OCI-LY7 (cell line): Measurements from ENCODE around the gene SYNJ2. TPM values are rescaled to one million over a fixed set of nuclear protein-coding genes. Genes with fewer than 3 reads are reported as not detected.

Experiments
- BruUV-seq: library from RNA; stranded (reverse); fragments of 400-500 nt; replicated peaks from 2 replicates; lab custom pipeline; 2021; lab: Mats Ljungman, UMichigan
- CTCF ChIA-PET: fragments of 300-600 bp; sonication (Branson Sonifier 250); formaldehyde crosslinking; loops from one replicate; lab custom pipeline; 2022; ENCODE audit warnings: antibody characterized with exemption; ENCODE audit not compliant: unreplicated experiment; lab: Charles Lee
- POLR2A ChIA-PET: fragments of 300-600 bp; sonication (Branson Sonifier 250); formaldehyde crosslinking; loops from one replicate; lab custom pipeline; 2022; ENCODE audit warnings: antibody characterized with exemption; lab: Charles Lee
- DNase-seq: peaks from one replicate; pipeline ENCODE4 v3.0.0-alpha.2; 2015; ENCODE audit warnings: low spot score
- H2AFZ ChIP-seq: fragments of 200-600 bp; sonication (generic), shearing (Covaris generic); 2 replicates; pipeline ENCODE4 v1.6.1; 2014; ENCODE audit warnings: mild to moderate bottlenecking, antibody characterized with exemption, low read length, moderate library complexity
- H3K27ac ChIP-seq: fragments of 200-600 bp; sonication (generic); 2 replicates; pipeline ENCODE4 v1.5.1; 2014; ENCODE audit warnings: mixed run types, low read depth, mild to moderate bottlenecking, moderate library complexity, low read length, inconsistent platforms; ENCODE audit not compliant: poor library complexity, severe bottlenecking
- H3K36me3 ChIP-seq: fragments of 200-600 bp; sonication (generic); 2 replicates; pipeline ENCODE4 v1.6.1; 2014; ENCODE audit warnings: mild to moderate bottlenecking, antibody characterized with exemption, low read length, moderate library complexity, mixed read lengths; ENCODE audit not compliant: insufficient read depth
- H3K4me1 ChIP-seq: fragments of 200-600 bp; sonication (generic); 2 replicates; pipeline ENCODE4 v1.5.1; 2014; ENCODE audit warnings: mild to moderate bottlenecking, low read length; ENCODE audit not compliant: insufficient read depth, poor library complexity, severe bottlenecking
- H3K4me2 ChIP-seq: fragments of 200-600 bp; sonication (generic); 2 replicates; pipeline ENCODE4 v1.6.1; 2014; ENCODE audit warnings: mild to moderate bottlenecking, low read length
- H3K4me3 ChIP-seq: fragments of 200-600 bp; sonication (generic); 2 replicates; pipeline ENCODE4 v1.5.1; 2014; ENCODE audit warnings: mild to moderate bottlenecking, low read depth, low read length; ENCODE audit not compliant: poor library complexity, severe bottlenecking
- H3K79me2 ChIP-seq: fragments of 200-600 bp; sonication (generic); 2 replicates; pipeline ENCODE4 v1.6.1; 2016; ENCODE audit warnings: low read depth, mild to moderate bottlenecking, low read length, moderate library complexity, mixed read lengths; ENCODE audit not compliant: insufficient read depth
- H3K9me2 ChIP-seq: fragments of 200-600 bp; sonication (generic); 2 replicates; pipeline ENCODE4 v1.6.1; 2016; ENCODE audit warnings: mild to moderate bottlenecking, low read length, mixed read lengths; ENCODE audit not compliant: insufficient read depth
- H3K9me3 ChIP-seq: fragments of 200-600 bp; sonication (generic); 2 replicates; pipeline ENCODE4 v1.6.1; 2014; ENCODE audit warnings: mild to moderate bottlenecking, mixed run types, low read length, mixed read lengths
- H4K20me1 ChIP-seq: fragments of 200-600 bp; sonication (generic); 2 replicates; pipeline ENCODE4 v1.6.1; 2014; ENCODE audit warnings: mild to moderate bottlenecking, antibody characterized with exemption, low read length, moderate library complexity, mixed read lengths; ENCODE audit not compliant: insufficient read depth
- EZH2phosphoT487 ChIP-seq: fragments of 200-600 bp; sonication (generic); IDR thresholded peaks from 2 replicates; pipeline ENCODE4 v1.6.1; 2018; ENCODE audit warnings: low read depth, borderline replicate concordance, mild to moderate bottlenecking, mixed run types, antibody characterized with exemption, low read length, moderate library complexity, mixed read lengths
- intact Hi-C: fragments of 100-400 bp; cut with micrococcal nuclease; formaldehyde crosslinking; loops from one replicate; pipeline ENCODE4 v1.10.0; 2022; ENCODE audit not compliant: unreplicated experiment
- total RNA-seq, 2 experiments: library from RNA; depleted of rRNA in 1 of 2; stranded (reverse); fragments of >200 nt in 1 of 2; shearing (Covaris generic) in 1 of 2; gene quantifications; 2 replicates each; pipeline ENCODE4 v1.2.3, GENCODE V29; 2014 to 2022
- TF ChIP-seq, protein P1 (sequence below): fragments of 200-600 bp; sonication (generic); conservative IDR thresholded peaks from 2 replicates; pipeline ENCODE4 v1.5.1; 2014; ENCODE audit warnings: mild to moderate bottlenecking, antibody characterized with exemption, low read length, moderate library complexity, mixed read lengths

Gene SYNJ2
- total RNA-seq, 2 experiments from 2014 or later, result 0.21 TPM; not detected in 1

DNA sequence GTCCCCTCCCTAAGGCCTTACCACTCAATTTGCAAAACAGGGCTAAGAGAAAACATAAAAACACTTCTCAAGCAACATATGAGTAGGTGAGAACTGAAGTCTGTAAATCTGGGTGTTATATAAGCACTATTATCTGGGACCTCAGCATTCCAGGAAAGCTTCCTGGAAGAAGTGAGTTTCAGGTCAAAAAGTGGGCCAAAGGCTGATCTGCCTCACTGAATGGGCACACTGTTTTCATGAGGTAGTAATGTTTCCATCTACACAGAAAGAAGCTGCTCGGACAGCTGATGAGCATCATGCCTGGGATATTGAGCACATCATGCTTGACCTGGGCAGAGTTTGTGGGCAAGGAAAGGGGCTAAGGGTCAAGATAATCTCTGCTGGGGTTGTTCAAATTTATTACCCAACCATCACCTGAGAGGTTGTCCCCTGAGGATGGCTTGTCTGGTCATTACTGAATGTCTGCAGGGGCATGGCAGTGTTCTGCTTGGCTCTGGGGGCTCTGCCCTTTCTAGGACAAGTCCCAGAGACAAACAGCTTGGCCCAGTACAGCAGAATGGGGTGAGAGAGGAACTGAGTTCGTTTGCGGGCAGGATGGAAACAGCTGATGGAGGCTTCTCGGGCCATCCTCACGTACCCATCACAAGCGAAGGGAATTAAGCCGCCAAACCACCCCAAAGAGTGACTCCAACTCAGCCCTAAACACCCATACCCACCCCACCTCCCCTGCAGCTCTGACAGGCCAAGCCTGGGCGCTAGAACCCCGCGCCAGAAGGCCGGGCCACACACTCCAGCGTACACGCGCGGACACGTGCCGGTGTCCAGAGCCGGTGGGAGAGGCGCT is 1.2 kb upstream of the SYNJ2 start:
- no peaks in the 10 kb centered on the region for H3K79me2 ChIP-seq
- POLR2A ChIA-PET, result no interaction called here
- no peak for DNase-seq
- TF ChIP-seq, protein P1, sequence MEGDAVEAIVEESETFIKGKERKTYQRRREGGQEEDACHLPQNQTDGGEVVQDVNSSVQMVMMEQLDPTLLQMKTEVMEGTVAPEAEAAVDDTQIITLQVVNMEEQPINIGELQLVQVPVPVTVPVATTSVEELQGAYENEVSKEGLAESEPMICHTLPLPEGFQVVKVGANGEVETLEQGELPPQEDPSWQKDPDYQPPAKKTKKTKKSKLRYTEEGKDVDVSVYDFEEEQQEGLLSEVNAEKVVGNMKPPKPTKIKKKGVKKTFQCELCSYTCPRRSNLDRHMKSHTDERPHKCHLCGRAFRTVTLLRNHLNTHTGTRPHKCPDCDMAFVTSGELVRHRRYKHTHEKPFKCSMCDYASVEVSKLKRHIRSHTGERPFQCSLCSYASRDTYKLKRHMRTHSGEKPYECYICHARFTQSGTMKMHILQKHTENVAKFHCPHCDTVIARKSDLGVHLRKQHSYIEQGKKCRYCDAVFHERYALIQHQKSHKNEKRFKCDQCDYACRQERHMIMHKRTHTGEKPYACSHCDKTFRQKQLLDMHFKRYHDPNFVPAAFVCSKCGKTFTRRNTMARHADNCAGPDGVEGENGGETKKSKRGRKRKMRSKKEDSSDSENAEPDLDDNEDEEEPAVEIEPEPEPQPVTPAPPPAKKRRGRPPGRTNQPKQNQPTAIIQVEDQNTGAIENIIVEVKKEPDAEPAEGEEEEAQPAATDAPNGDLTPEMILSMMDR, result no peak
- no peak for TF ChIP-seq EZH2phosphoT487
- H2AFZ ChIP-seq, result no peak overlapping the region
- H3K27ac ChIP-seq, result no peak overlapping the region
- no TSS peak for BruUV-seq
- H4K20me1 ChIP-seq, result no peaks in the 10 kb centered on the region
- H3K9me2 ChIP-seq, result no peaks in the 10 kb centered on the region
- H3K9me3 ChIP-seq, result no peaks in the 10 kb centered on the region
- H3K4me3 ChIP-seq, result no peak overlapping the region
- no peaks in the 10 kb centered on the region for H3K36me3 ChIP-seq
- intact Hi-C loops, result no loop called here
- H3K4me1 ChIP-seq, result no peaks in the 10 kb centered on the region
- CTCF ChIA-PET, result no interaction called here
- H3K4me2 ChIP-seq, result no peak overlapping the region; the same call in 1 of the 2 replicates

GRCh38 chr6:157981132-157981394 is 600 bp upstream of the SYNJ2 start:
- intact Hi-C loops, result no loop called here
- no peak overlapping the region for H3K4me3 ChIP-seq
- CTCF ChIA-PET, result no interaction called here
- H3K27ac ChIP-seq, result no peak overlapping the region
- H3K79me2 ChIP-seq, result no peaks in the 10 kb centered on the region
- TF ChIP-seq, protein P1, result no peak
- TF ChIP-seq EZH2phosphoT487, result no peak
- POLR2A ChIA-PET, result no interaction called here
- no TSS peak for BruUV-seq
- H3K36me3 ChIP-seq, result no peaks in the 10 kb centered on the region
- H4K20me1 ChIP-seq, result no peaks in the 10 kb centered on the region
- no peaks in the 10 kb centered on the region for H3K4me1 ChIP-seq
- no peaks in the 10 kb centered on the region for H3K9me3 ChIP-seq
- no peak overlapping the region for H2AFZ ChIP-seq
- DNase-seq, result no peak
- H3K4me2 ChIP-seq, result peak overlapping the region; percentile 41; the same call in 1 of the 2 replicates
- no peaks in the 10 kb centered on the region for H3K9me2 ChIP-seq

DNA sequence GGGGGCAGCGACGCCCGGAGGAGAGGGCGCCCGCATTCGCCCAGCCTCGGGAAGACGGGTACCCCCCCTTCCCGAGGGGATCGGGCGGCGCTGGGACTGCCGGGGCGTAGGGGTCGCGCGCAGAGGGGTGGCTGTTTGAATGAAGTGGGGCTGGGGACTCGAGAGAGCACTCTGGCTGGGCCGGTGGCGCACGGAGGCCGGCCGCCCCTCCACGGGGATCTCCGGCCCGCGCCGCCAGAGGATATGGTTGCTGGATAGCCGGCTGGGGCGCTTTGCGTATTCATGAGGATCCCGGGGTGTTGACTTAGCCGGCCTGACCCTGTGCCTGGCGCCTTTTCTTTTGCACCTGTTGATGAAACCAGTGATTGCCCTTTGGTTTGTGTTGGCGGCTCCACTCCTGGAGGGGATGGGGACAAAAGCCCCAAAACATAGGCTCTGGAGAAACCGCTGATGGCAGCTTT is 469 bp downstream of the SYNJ2 start:
- H3K4me3 ChIP-seq, result no peak overlapping the region
- no peak overlapping the region for H2AFZ ChIP-seq
- no peak overlapping the region for H3K27ac ChIP-seq
- no TSS peak for BruUV-seq
- no peaks in the 10 kb centered on the region for H3K4me1 ChIP-seq
- H4K20me1 ChIP-seq, result no peaks in the 10 kb centered on the region
- no peaks in the 10 kb centered on the region for H3K9me3 ChIP-seq
- H3K9me2 ChIP-seq, result no peaks in the 10 kb centered on the region
- H3K79me2 ChIP-seq, result no peaks in the 10 kb centered on the region
- ChIA-PET POLR2A (no interaction called here), CTCF (no interaction called here)
- TF ChIP-seq, protein P1, result no peak
- TF ChIP-seq EZH2phosphoT487, result no peak
- intact Hi-C loops, result no loop called here
- H3K36me3 ChIP-seq, result no peaks in the 10 kb centered on the region
- H3K4me2 ChIP-seq, result peak overlapping the region; percentile 41; the same call in 1 of the 2 replicates
- no peak for DNase-seq
